Measurements from ENCODE around the gene MATN3. TPM values are rescaled to one million over a fixed set of nuclear protein-coding genes. Genes with fewer than 3 reads are reported as not detected.

The MATN3 gene
- polyA plus RNA-seq, 1 donor = 2.5 TPM

DNA sequence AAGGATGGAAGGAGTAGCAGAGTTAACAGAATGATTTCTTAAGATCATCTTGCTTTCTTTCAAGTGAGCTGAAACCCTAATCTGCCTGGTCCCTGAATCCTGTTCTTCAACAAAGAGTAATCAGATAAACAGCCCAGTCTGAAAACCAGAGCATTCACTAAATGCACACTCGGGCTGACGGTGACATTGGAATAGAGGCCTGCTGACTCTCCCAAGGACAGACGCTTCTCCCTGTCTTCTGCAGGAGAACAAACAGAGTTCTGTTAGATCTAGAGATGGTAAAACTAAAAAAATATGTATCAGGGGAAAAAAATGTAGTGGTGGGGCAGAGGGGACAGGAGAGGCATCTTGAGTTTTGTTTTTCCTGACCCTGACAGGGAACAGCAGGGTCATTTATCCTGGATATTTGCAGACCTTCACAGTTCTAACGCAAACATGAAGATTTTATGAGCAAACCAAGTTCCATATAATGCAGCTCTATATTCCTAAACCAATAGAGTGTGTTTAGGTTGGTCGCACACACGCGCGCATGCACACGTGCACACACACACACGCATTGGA, 7.3 kb downstream of the MATN3 start:
- no peaks in the 10 kb centered on the region for H3K9me3 ChIP-seq (ENCODE audit: control insufficient read depth, low read depth, low read length)
- 97% methylated on average over 6 of the region's 10 CpGs for WGBS (ENCODE audit: insufficient coverage, low lambda C conversion rate)

DNA sequence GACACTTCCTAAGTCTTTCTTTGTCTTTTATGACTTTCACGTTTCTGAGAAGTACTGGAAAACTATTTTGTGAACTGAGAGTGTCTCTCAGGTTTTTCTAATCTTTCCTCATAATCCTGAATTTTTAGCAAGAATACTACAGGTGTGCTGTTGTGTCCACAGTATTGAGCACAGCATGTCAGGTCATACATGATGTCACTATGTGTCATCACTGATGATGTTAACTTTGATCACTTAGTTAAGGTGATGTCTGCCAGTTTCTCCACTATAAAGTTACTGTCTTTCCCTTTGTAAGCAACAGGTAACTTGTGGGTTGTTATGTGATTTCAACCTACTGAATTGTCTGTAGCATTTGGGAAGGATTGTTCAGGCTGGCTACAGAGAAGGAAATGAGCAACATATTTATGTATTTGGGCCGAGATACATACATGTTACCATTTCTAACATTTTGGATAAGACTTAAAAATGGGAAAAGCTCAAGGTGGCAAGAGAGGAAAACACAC, 11.1 kb downstream of the MATN3 start:
- Histone ChIP-seq H3K27me3 (ENCODE audit: control insufficient read depth, insufficient read depth, low read length) (no peaks in the 10 kb centered on the region), H3K36me3 (ENCODE audit: control insufficient read depth, insufficient read depth, low read length) (no peaks in the 10 kb centered on the region), H3K9me3 (ENCODE audit: control insufficient read depth, low read depth, low read length) (no peaks in the 10 kb centered on the region), H3K4me3 (ENCODE audit: low read length) (no peak overlapping the region), H3K27ac (ENCODE audit: low read length) (no peak overlapping the region), H3K4me1 (ENCODE audit: control insufficient read depth, insufficient read depth, low read length) (no peaks in the 10 kb centered on the region)
- DNase-seq = no peak
- WGBS (ENCODE audit: insufficient coverage, low lambda C conversion rate) = 86% methylated on average over 1 of the region's 2 CpGs

More for the DNA sequence above, 7.3 kb downstream of the MATN3 start:
- Histone ChIP-seq H3K27me3 (ENCODE audit: control insufficient read depth, insufficient read depth, low read length) (peaks cover 5% of the 10 kb centered on the region), H3K36me3 (ENCODE audit: control insufficient read depth, insufficient read depth, low read length) (no peaks in the 10 kb centered on the region), H3K4me3 (ENCODE audit: low read length) (no peak overlapping the region), H3K27ac (ENCODE audit: low read length) (no peak overlapping the region), H3K4me1 (ENCODE audit: control insufficient read depth, insufficient read depth, low read length) (no peaks in the 10 kb centered on the region)
- no peak for DNase-seq

DNA sequence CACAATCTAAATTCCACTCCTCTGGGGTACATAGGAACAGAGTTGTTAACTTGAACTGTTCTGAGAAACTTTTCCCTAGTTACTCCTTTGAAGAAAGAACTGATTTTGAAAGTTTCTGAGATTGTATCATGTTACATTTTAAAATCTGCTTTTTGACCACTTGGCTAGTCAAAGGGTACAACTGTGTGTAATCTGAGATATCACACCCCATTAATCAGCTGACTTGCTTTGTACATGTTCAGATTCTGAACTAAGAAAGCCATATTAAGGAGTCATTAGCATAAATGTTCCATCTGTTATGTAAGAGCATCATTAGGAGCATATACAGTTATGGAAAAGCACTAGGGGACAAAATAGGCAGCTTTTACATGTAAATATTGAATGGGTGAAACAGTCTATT, 18.7 kb downstream of the MATN3 start:
- Histone ChIP-seq H3K4me3 (ENCODE audit: low read length) (no peak overlapping the region), H3K27ac (ENCODE audit: low read length) (no peak overlapping the region), H3K9me3 (ENCODE audit: control insufficient read depth, low read depth, low read length) (no peaks in the 10 kb centered on the region), H3K27me3 (ENCODE audit: control insufficient read depth, insufficient read depth, low read length) (peaks cover 3% of the 10 kb centered on the region), H3K36me3 (ENCODE audit: control insufficient read depth, insufficient read depth, low read length) (no peaks in the 10 kb centered on the region), H3K4me1 (ENCODE audit: control insufficient read depth, insufficient read depth, low read length) (no peaks in the 10 kb centered on the region)
- DNase-seq = no peak

GRCh38 chr2:19991895-19992294, 20.6 kb downstream of the MATN3 start:
- H3K27ac ChIP-seq (ENCODE audit: low read length) = no peak overlapping the region
- no peaks in the 10 kb centered on the region for H3K36me3 ChIP-seq (ENCODE audit: control insufficient read depth, insufficient read depth, low read length)
- no peaks in the 10 kb centered on the region for H3K4me1 ChIP-seq (ENCODE audit: control insufficient read depth, insufficient read depth, low read length)
- DNase-seq = no peak
- no peaks in the 10 kb centered on the region for H3K9me3 ChIP-seq (ENCODE audit: control insufficient read depth, low read depth, low read length)
- H3K27me3 ChIP-seq (ENCODE audit: control insufficient read depth, insufficient read depth, low read length) = peaks cover 3% of the 10 kb centered on the region
- no peak overlapping the region for H3K4me3 ChIP-seq (ENCODE audit: low read length)
- WGBS (ENCODE audit: insufficient coverage, low lambda C conversion rate) = 100% methylated on average over 1 of the region's 1 CpG

DNA sequence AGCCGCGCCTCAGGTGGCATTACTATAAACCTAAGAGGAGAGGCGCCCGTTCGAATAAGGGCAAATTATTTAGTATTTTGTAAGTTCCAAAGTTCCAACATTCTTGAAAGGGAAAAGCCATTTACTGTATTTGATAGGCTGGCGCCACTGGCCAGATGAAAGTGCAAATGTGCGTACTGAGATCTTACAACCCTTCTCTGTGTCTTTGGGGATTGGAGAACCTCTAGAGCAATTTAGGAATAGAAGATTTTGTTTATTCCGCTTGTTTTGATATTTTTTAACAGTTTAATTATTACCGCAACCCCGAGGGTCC, 22.1 kb downstream of the MATN3 start:
- peak overlapping the region; percentile 30 for H3K27ac ChIP-seq (ENCODE audit: low read length)
- no CpG with 5 or more reads among the region's 10 CpGs for WGBS (ENCODE audit: insufficient coverage, low lambda C conversion rate)
- peaks cover 3% of the 10 kb centered on the region for H3K27me3 ChIP-seq (ENCODE audit: control insufficient read depth, insufficient read depth, low read length)
- no peaks in the 10 kb centered on the region for H3K4me1 ChIP-seq (ENCODE audit: control insufficient read depth, insufficient read depth, low read length)
- no peak for DNase-seq
- H3K4me3 ChIP-seq (ENCODE audit: low read length) = peak overlapping the region; percentile 93
- no peaks in the 10 kb centered on the region for H3K9me3 ChIP-seq (ENCODE audit: control insufficient read depth, low read depth, low read length)
- no peaks in the 10 kb centered on the region for H3K36me3 ChIP-seq (ENCODE audit: control insufficient read depth, insufficient read depth, low read length)

GRCh38 chr2:19989667-19990415, 22.6 kb downstream of the MATN3 start, which contains the start of gene WDR35:
Gene WDR35 (minus strand): TSS chr2:19990105. CDS start chr2:19990015, 90 bp downstream.
- H3K27ac ChIP-seq (ENCODE audit: low read length) = peak within 1 kb of the TSS; percentile 30
- peaks cover 2% of the 10 kb centered on the region for H3K36me3 ChIP-seq (ENCODE audit: control insufficient read depth, insufficient read depth, low read length)
- peak within 1 kb of the TSS; percentile 93 for H3K4me3 ChIP-seq (ENCODE audit: low read length)
- DNase-seq = peak; percentile 89 to 90
- no peaks in the 10 kb centered on the region for H3K9me3 ChIP-seq (ENCODE audit: control insufficient read depth, low read depth, low read length)
- WGBS (ENCODE audit: insufficient coverage, low lambda C conversion rate) = 0% methylated on average over 3 of the region's 70 CpGs
- H3K4me1 ChIP-seq (ENCODE audit: control insufficient read depth, insufficient read depth, low read length) = no peaks in the 10 kb centered on the region
- peaks cover 3% of the 10 kb centered on the region for H3K27me3 ChIP-seq (ENCODE audit: control insufficient read depth, insufficient read depth, low read length)

GRCh38 chr2:19989342-19989666, 23.2 kb downstream of the MATN3 start:
- H3K4me1 ChIP-seq (ENCODE audit: control insufficient read depth, insufficient read depth, low read length) = no peaks in the 10 kb centered on the region
- H3K27me3 ChIP-seq (ENCODE audit: control insufficient read depth, insufficient read depth, low read length) = peaks cover 3% of the 10 kb centered on the region
- DNase-seq = no peak
- WGBS (ENCODE audit: insufficient coverage, low lambda C conversion rate) = 0% methylated on average over 3 of the region's 8 CpGs
- H3K4me3 ChIP-seq (ENCODE audit: low read length) = peak overlapping the region; percentile 93
- H3K36me3 ChIP-seq (ENCODE audit: control insufficient read depth, insufficient read depth, low read length) = peaks cover 4% of the 10 kb centered on the region
- H3K9me3 ChIP-seq (ENCODE audit: control insufficient read depth, low read depth, low read length) = no peaks in the 10 kb centered on the region
- H3K27ac ChIP-seq (ENCODE audit: low read length) = peak overlapping the region; percentile 27

DNA sequence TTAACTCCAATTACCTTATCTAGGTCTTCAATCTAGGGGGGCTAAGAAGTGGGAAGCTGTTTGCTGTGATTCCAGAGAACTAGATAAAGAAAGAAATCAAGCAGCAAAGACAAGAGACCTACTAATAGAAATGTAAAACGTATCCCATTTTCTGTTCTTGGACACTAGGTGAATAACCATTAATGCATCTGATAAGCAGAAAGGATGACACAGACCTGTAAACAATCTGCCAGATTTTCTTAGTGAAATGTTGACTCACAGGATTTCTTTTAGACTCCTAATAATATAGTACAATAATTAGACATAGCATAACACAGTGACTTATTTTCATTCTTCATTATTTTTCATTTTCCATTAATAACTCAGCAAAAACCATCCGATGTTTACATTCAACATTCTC, 23.9 kb downstream of the MATN3 start:
- peaks cover 4% of the 10 kb centered on the region for H3K36me3 ChIP-seq (ENCODE audit: control insufficient read depth, insufficient read depth, low read length)
- H3K4me1 ChIP-seq (ENCODE audit: control insufficient read depth, insufficient read depth, low read length) = no peaks in the 10 kb centered on the region
- 83% methylated on average over 2 of the region's 2 CpGs for WGBS (ENCODE audit: insufficient coverage, low lambda C conversion rate)
- H3K9me3 ChIP-seq (ENCODE audit: control insufficient read depth, low read depth, low read length) = no peaks in the 10 kb centered on the region
- H3K4me3 ChIP-seq (ENCODE audit: low read length) = no peak overlapping the region
- peaks cover 3% of the 10 kb centered on the region for H3K27me3 ChIP-seq (ENCODE audit: control insufficient read depth, insufficient read depth, low read length)
- DNase-seq = no peak
- H3K27ac ChIP-seq (ENCODE audit: low read length) = no peak overlapping the region

DNA sequence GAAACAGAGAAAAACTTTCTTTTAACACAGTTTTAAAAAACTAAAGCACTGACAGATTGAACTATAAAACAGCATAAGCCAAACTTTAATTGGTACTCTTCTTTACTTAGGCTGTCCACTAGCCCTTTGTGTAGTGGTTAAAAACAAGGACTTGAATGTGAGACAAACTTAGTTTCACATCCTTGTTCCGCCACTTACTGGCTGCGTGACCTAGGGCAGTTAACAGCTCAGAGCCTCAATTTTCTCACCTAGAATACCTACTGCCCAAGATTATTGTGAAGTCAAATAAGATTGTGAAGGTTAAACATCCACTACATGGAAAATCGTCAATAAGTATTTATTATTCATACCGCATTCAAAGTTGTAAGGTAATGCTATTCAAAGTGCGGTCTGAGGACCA, 24.5 kb downstream of the MATN3 start:
- no CpG with 5 or more reads among the region's 5 CpGs for WGBS (ENCODE audit: insufficient coverage, low lambda C conversion rate)
- no peak for DNase-seq
- no peak overlapping the region for H3K27ac ChIP-seq (ENCODE audit: low read length)
- peaks cover 3% of the 10 kb centered on the region for H3K27me3 ChIP-seq (ENCODE audit: control insufficient read depth, insufficient read depth, low read length)
- H3K9me3 ChIP-seq (ENCODE audit: control insufficient read depth, low read depth, low read length) = no peaks in the 10 kb centered on the region
- H3K4me3 ChIP-seq (ENCODE audit: low read length) = no peak overlapping the region
- H3K4me1 ChIP-seq (ENCODE audit: control insufficient read depth, insufficient read depth, low read length) = no peaks in the 10 kb centered on the region
- peaks cover 4% of the 10 kb centered on the region for H3K36me3 ChIP-seq (ENCODE audit: control insufficient read depth, insufficient read depth, low read length)

GRCh38 chr2:19982268-19982667, 30.2 kb downstream of the MATN3 start:
- no peaks in the 10 kb centered on the region for H3K9me3 ChIP-seq (ENCODE audit: control insufficient read depth, low read depth, low read length)
- peaks cover 16% of the 10 kb centered on the region for H3K36me3 ChIP-seq (ENCODE audit: control insufficient read depth, insufficient read depth, low read length)
- no peaks in the 10 kb centered on the region for H3K4me1 ChIP-seq (ENCODE audit: control insufficient read depth, insufficient read depth, low read length)
- no peaks in the 10 kb centered on the region for H3K27me3 ChIP-seq (ENCODE audit: control insufficient read depth, insufficient read depth, low read length)
- DNase-seq = no peak
- no peak overlapping the region for H3K27ac ChIP-seq (ENCODE audit: low read length)
- WGBS (ENCODE audit: insufficient coverage, low lambda C conversion rate) = 100% methylated on average over 1 of the region's 1 CpG
- no peak overlapping the region for H3K4me3 ChIP-seq (ENCODE audit: low read length)

DNA sequence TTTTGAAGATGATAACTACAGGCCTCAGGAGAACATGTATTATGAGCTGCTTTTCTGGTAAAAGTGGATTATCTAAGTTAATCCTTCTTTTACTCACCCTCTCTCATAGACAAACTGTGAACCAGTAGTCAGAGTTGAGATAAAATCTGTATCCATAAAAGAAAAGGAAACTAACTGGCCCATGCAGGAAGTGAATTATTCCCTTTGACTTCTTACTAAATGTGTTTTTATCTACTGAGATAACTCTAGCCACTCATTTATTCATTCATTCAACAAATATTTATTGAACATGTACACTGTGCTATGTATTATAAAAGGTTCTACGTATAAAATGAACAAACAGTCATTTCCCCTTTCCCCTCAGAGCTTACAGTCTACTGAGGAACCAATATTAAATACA, 32.5 kb downstream of the MATN3 start:
- Histone ChIP-seq H3K27ac (ENCODE audit: low read length) (no peak overlapping the region), H3K36me3 (ENCODE audit: control insufficient read depth, insufficient read depth, low read length) (peaks cover 15% of the 10 kb centered on the region), H3K9me3 (ENCODE audit: control insufficient read depth, low read depth, low read length) (no peaks in the 10 kb centered on the region), H3K4me3 (ENCODE audit: low read length) (no peak overlapping the region), H3K27me3 (ENCODE audit: control insufficient read depth, insufficient read depth, low read length) (no peaks in the 10 kb centered on the region), H3K4me1 (ENCODE audit: control insufficient read depth, insufficient read depth, low read length) (no peaks in the 10 kb centered on the region)
- WGBS (ENCODE audit: insufficient coverage, low lambda C conversion rate) = 83% methylated on average over 1 of the region's 1 CpG
- no peak for DNase-seq

All from large intestine (tissue), 3 donors.